Endothelial cell (in vitro differentiated cells): ENCODE results near the gene KCNG2. TPM values are rescaled to one million over a fixed set of nuclear protein-coding genes. Genes with fewer than 3 reads are reported as not detected.

Experiments used
- DNase-seq: peaks from one replicate; pipeline ENCODE4 v3.0.0; 2021; ENCODE audit warnings: low spot score
- H3K27ac Mint-ChIP-seq: one replicate; pipeline ENCODE4 v1.8.0; 2021; ENCODE audit warnings: mixed read lengths, inconsistent platforms; ENCODE audit not compliant: unreplicated experiment
- H3K27me3 Mint-ChIP-seq: one replicate; pipeline ENCODE4 v1.8.0; 2021; ENCODE audit warnings: mild to moderate bottlenecking, moderate library complexity, mixed read lengths, inconsistent platforms; ENCODE audit not compliant: unreplicated experiment
- H3K36me3 Mint-ChIP-seq: one replicate; pipeline ENCODE4 v1.8.0; 2021; ENCODE audit warnings: mild to moderate bottlenecking, low read depth, mixed read lengths, inconsistent platforms; ENCODE audit not compliant: unreplicated experiment
- H3K4me1 Mint-ChIP-seq: one replicate; pipeline ENCODE4 v1.8.0; 2021; ENCODE audit warnings: mild to moderate bottlenecking, mixed read lengths, inconsistent platforms; ENCODE audit not compliant: unreplicated experiment
- H3K4me3 Mint-ChIP-seq: one replicate; pipeline ENCODE4 v1.8.0; 2021; ENCODE audit warnings: mild to moderate bottlenecking, mixed read lengths, inconsistent platforms; ENCODE audit not compliant: unreplicated experiment
- H3K9me3 Mint-ChIP-seq: one replicate; pipeline ENCODE4 v1.8.0; 2021; ENCODE audit warnings: mixed read lengths, inconsistent platforms; ENCODE audit not compliant: unreplicated experiment
- total RNA-seq: library from RNA; stranded (reverse); fragmentation: NEBNext Ultra II Directional; extraction: Animal tissue kit (Norgen Biotek cat#: 25700); gene quantifications from one replicate; pipeline ENCODE4 v1.2.1, GENCODE V29; 2021; ENCODE audit not compliant: unreplicated experiment
- TF ChIP-seq, protein P1 (sequence below): fragments of 200-600 bp; sonication (generic); IDR thresholded peaks from one replicate; pipeline ENCODE4 v1.5.0; 2021; ENCODE audit warnings: antibody characterized with exemption; ENCODE audit not compliant: unreplicated experiment

KCNG2 gene
- total RNA-seq, 1 donor from 2014 or later = 0.56 TPM

DNA sequence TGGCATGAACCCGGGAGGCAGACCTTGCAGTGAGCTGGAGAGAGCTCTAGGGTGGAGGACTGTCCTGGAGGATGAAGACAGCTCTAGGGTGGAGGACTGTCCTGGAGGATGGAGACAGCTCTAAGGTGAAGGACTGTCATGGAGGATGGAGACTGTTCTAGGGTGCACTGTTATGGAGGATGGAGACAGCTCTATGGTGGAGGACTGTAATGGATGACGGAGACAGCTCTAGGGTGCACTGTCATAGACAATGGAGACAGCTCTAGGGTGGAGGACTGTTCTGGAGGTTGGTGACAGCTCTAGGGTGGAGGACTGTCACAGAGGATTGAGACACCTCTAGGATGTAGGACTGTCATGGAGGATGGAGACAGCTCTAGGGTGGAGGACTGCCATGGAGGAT, 21.1 kb upstream of the KCNG2 start:
- no peak for DNase-seq
- H3K4me3 Mint-ChIP-seq = no peak overlapping the region
- peaks cover 15% of the 10 kb centered on the region for H3K27me3 Mint-ChIP-seq
- H3K27ac Mint-ChIP-seq = no peak overlapping the region
- H3K9me3 Mint-ChIP-seq = no peaks in the 10 kb centered on the region
- H3K36me3 Mint-ChIP-seq = peaks cover 4% of the 10 kb centered on the region
- H3K4me1 Mint-ChIP-seq = no peaks in the 10 kb centered on the region
- TF ChIP-seq, protein P1, sequence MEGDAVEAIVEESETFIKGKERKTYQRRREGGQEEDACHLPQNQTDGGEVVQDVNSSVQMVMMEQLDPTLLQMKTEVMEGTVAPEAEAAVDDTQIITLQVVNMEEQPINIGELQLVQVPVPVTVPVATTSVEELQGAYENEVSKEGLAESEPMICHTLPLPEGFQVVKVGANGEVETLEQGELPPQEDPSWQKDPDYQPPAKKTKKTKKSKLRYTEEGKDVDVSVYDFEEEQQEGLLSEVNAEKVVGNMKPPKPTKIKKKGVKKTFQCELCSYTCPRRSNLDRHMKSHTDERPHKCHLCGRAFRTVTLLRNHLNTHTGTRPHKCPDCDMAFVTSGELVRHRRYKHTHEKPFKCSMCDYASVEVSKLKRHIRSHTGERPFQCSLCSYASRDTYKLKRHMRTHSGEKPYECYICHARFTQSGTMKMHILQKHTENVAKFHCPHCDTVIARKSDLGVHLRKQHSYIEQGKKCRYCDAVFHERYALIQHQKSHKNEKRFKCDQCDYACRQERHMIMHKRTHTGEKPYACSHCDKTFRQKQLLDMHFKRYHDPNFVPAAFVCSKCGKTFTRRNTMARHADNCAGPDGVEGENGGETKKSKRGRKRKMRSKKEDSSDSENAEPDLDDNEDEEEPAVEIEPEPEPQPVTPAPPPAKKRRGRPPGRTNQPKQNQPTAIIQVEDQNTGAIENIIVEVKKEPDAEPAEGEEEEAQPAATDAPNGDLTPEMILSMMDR = no peak

DNA sequence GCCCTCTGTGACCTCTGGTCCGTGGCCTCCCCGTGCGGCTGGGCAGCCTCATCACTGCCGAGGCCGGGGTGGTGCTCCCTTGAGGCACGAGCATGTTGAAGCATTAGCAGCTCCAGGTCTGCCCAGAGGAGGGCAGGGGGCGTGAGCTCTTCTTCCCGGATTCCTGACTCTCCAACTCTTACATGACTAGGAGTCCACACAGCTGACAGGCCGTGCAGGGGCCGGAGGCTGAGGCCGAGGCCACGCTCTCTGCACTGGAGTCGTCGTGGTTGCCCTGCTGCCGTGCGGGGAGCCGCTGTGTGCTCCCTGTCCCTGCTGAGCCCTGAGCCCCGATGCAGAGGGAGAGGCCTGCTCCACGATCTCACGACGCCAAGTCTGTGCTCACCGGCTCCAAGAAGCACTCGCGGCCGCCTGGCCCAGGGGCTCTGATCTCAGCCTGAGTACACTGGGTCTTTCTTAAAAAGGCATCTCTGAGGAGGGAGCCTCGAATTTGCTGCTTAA, 19.4 kb upstream of the KCNG2 start:
- no peak for DNase-seq
- H3K4me3 Mint-ChIP-seq = no peak overlapping the region
- peaks cover 9% of the 10 kb centered on the region for H3K27me3 Mint-ChIP-seq
- H3K27ac Mint-ChIP-seq = no peak overlapping the region
- H3K9me3 Mint-ChIP-seq = no peaks in the 10 kb centered on the region
- H3K4me1 Mint-ChIP-seq = no peaks in the 10 kb centered on the region
- peaks cover 4% of the 10 kb centered on the region for H3K36me3 Mint-ChIP-seq
- TF ChIP-seq, protein P1 = no peak

DNA sequence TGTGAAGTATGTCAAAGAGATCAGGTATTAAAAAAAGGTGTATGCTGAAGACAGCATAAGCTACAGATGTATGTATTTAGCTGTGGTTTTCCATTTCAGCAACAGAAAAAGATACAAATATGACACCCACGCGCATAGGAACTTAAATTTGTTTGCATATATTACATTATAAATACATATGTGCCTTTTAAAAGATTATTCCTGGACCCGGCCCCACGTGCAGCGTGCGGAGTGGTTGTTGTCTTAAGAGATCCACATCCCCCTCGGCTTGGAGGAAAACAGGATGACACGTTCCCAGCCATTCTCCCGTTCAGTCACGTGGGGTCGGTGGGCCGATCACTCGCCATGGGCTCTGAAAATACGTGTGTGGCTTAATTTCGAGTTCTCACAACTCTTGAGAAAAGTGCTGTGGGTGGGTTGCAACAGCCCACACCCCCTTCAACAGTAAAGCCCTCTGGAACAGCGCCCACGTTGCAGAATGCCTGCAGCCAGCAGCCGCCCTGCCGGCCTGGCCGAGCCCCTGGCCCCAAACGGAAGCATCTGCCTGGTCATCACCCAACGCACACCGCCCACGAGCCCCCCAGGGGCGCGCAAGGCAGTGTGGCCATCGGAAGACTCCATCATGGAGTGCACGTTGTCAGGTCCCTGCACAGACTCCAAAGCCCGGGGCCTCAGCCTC, 18.6 kb upstream of the KCNG2 start:
- TF ChIP-seq, protein P1 = no peak
- Mint-ChIP-seq H3K9me3 (no peaks in the 10 kb centered on the region), H3K27ac (no peak overlapping the region), H3K4me3 (no peak overlapping the region), H3K27me3 (peaks cover 9% of the 10 kb centered on the region), H3K4me1 (no peaks in the 10 kb centered on the region), H3K36me3 (peaks cover 4% of the 10 kb centered on the region)
- no peak for DNase-seq

DNA sequence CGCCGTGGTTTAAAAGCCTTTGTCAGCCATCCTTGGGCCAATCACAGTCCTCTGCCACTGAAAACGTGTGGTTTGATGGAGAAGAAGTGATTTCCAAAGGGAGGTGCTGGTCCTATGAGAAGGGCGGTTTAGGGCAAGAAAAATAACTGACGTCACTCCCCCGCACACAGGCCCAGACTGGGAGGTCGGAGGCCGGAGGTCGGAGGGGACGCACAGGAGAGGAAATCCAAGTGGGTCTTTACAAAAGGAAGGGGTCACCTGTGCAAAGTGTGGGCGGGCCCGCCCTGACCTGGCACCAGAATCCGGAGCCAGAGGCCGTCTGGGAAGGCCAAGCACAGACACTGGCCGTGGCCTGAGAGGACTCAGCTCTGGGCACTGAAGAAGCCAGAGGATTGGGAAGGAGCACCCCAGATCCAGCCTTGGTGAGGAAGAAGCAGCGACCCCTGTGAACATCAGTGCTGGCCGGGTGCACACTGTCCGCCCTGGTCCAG, 18.0 kb upstream of the KCNG2 start:
- Mint-ChIP-seq H3K9me3 (no peaks in the 10 kb centered on the region), H3K4me3 (no peak overlapping the region), H3K4me1 (no peaks in the 10 kb centered on the region), H3K27me3 (peaks cover 13% of the 10 kb centered on the region), H3K36me3 (peaks cover 4% of the 10 kb centered on the region), H3K27ac (no peak overlapping the region)
- TF ChIP-seq, protein P1 = no peak
- DNase-seq = no peak

DNA sequence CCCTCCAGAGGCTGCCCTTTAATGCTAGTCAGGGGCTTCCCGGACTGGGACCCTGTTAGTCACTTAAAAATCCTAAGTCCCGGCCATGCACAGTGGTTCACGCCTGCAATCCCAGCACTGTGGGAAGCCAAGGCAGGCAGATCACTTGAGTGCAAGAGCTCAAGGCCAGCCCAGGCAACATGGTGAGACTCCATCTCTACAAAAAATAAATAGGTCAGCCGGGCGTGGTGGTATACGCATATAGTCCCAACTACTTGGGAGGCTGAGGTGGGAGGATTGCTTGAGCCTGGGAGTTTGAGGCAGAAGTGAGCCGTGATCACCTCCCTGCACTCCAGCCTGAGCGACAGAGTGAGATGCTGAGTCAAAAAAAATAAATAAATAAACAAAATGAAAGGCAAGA, 17.2 kb upstream of the KCNG2 start:
- no peak for DNase-seq
- H3K27me3 Mint-ChIP-seq = peaks cover 14% of the 10 kb centered on the region

More for the DNA sequence above, 17.2 kb upstream of the KCNG2 start:
- Mint-ChIP-seq H3K36me3 (peaks cover 4% of the 10 kb centered on the region), H3K4me3 (no peak overlapping the region), H3K27ac (no peak overlapping the region), H3K9me3 (no peaks in the 10 kb centered on the region), H3K4me1 (no peaks in the 10 kb centered on the region)
- TF ChIP-seq, protein P1 = no peak
